NCI-H774 (cell line): ENCODE results near the gene ACP1.

Experiments
- DNase-seq: peaks from one replicate; lab custom pipeline; 2025; lab: John Stamatoyannopoulos, UW

ACP1 gene

GRCh38 chr2:280650-281110, 15.9 kb downstream of the ACP1 start:
- DNase-seq: no peak

- DNase-seq: no peak
Measured at GRCh38 chr2:281381-281780, 16.6 kb downstream of the ACP1 start.

GRCh38 chr2:282371-283263, 17.9 kb downstream of the ACP1 start:
- DNase-seq: no peak

- no peak for DNase-seq
Measured at GRCh38 chr2:283996-284794, 19.4 kb downstream of the ACP1 start.

GRCh38 chr2:284896-285492, 20.2 kb downstream of the ACP1 start:
- DNase-seq: peak; percentile 4

GRCh38 chr2:285531-285930, 20.8 kb downstream of the ACP1 start:
- no peak for DNase-seq

GRCh38 chr2:286035-286434, 21.3 kb downstream of the ACP1 start:
- DNase-seq: no peak

- no peak for DNase-seq
Measured at GRCh38 chr2:286774-287392, 22.1 kb downstream of the ACP1 start.

GRCh38 chr2:287471-287885, 22.7 kb downstream of the ACP1 start:
- DNase-seq: no peak

GRCh38 chr2:287911-288757, 23.4 kb downstream of the ACP1 start, which contains the start of gene ALKAL2:
TSS of gene ALKAL2 (minus strand) at chr2:288091. CDS start at chr2:287835, 256 bp downstream.
- DNase-seq: no peak

GRCh38 chr2:288758-289361, 24.1 kb downstream of the ACP1 start:
- DNase-seq: no peak

- DNase-seq: peak; percentile 13
Measured at GRCh38 chr2:289362-290089, 24.8 kb downstream of the ACP1 start.

- DNase-seq: peak; percentile 55
Measured at GRCh38 chr2:290090-290722, 25.5 kb downstream of the ACP1 start.

- DNase-seq: no peak
Measured at GRCh38 chr2:295090-295489, 30.3 kb downstream of the ACP1 start.

- DNase-seq: no peak
Measured at GRCh38 chr2:296354-296753, 31.6 kb downstream of the ACP1 start.

GRCh38 chr2:305366-305765, 40.6 kb downstream of the ACP1 start:
- no peak for DNase-seq

- no peak for DNase-seq
Measured at GRCh38 chr2:309148-309953, 44.6 kb downstream of the ACP1 start.

GRCh38 chr2:309954-310510, 45.3 kb downstream of the ACP1 start:
- DNase-seq: no peak
